OCI-LY7 (cell line): Measurements from ENCODE around the gene TMEM72.

Experiments
- CTCF ChIP-seq: fragments of 200-600 bp; sonication (generic); conservative IDR thresholded peaks from 2 replicates; pipeline ENCODE4 v1.5.1; 2014; ENCODE audit warnings: mild to moderate bottlenecking, antibody characterized with exemption, low read length, moderate library complexity, mixed read lengths
- EZH2phosphoT487 ChIP-seq: fragments of 200-600 bp; sonication (generic); IDR thresholded peaks from 2 replicates; pipeline ENCODE4 v1.6.1; 2018; ENCODE audit warnings: low read depth, borderline replicate concordance, mild to moderate bottlenecking, mixed run types, antibody characterized with exemption, low read length, moderate library complexity, mixed read lengths

- TF ChIP-seq CTCF (no peak), EZH2phosphoT487 (no peak)
Observed at GRCh38 chr10:44977287-44978212, 66.4 kb downstream of the TMEM72 start.
